ENCODE data around the gene ADGRE3.

- TF ChIP-seq EZH2 (IDR thresholded peaks at IDR 0.05; ENCODE audit: low read length) = no peak
- TF ChIP-seq CTCF (optimal IDR thresholded peaks at IDR 0.05 in 1 of 3, IDR thresholded peaks at IDR 0.05 in 1 of 3, conservative IDR thresholded peaks at IDR 0.05 in 1 of 3; ENCODE audit: extremely low read depth in 1 of 3, insufficient read depth in 2 of 3, low read length in 3 of 3) = no peak
These were observed 91.7 kb downstream of the ADGRE3 start, which contains the start of gene CLEC17A for GRCh38 chr19:14582894-14583340.

Data from keratinocyte (primary cell).